NCI-H345 (cell line): ENCODE results near the gene SHB.

Experiments used
- DNase-seq: peaks from one replicate; lab custom pipeline; 2025; lab: John Stamatoyannopoulos, UW

SHB gene

GRCh38 chr9:38008168-38009034 lies 60.6 kb downstream of the SHB start:
- DNase-seq: no peak

GRCh38 chr9:38007016-38007415 lies 62.0 kb downstream of the SHB start:
- DNase-seq: no peak

GRCh38 chr9:38006163-38006562 lies 62.9 kb downstream of the SHB start:
- DNase-seq: no peak

- no peak for DNase-seq
Measured at GRCh38 chr9:38004809-38005560, 64.0 kb downstream of the SHB start.

GRCh38 chr9:38003946-38004808 lies 64.8 kb downstream of the SHB start:
- no peak for DNase-seq

- DNase-seq: no peak
Measured at GRCh38 chr9:38003230-38003629, 65.8 kb downstream of the SHB start.

- no peak for DNase-seq
Measured at GRCh38 chr9:38001430-38001829, 67.6 kb downstream of the SHB start.

- no peak for DNase-seq
Measured at GRCh38 chr9:38000735-38001134, 68.3 kb downstream of the SHB start.

GRCh38 chr9:38000332-38000731 lies 68.7 kb downstream of the SHB start:
- DNase-seq: no peak

- DNase-seq: peak; percentile 31
Measured at GRCh38 chr9:37999588-38000189, 69.3 kb downstream of the SHB start.

GRCh38 chr9:37998881-37999587 lies 70.0 kb downstream of the SHB start:
- no peak for DNase-seq

GRCh38 chr9:37997636-37998374 lies 71.2 kb downstream of the SHB start:
- DNase-seq: no peak

- DNase-seq: no peak
Measured at GRCh38 chr9:37996819-37997217, 72.2 kb downstream of the SHB start.

- no peak for DNase-seq
Measured at GRCh38 chr9:37995961-37996818, 72.8 kb downstream of the SHB start.

GRCh38 chr9:37995348-37995737 lies 73.7 kb downstream of the SHB start:
- no peak for DNase-seq

- peak; percentile 62 for DNase-seq
Measured at GRCh38 chr9:37994639-37995347, 74.2 kb downstream of the SHB start.

- no peak for DNase-seq
Measured at GRCh38 chr9:37992924-37993349, 76.1 kb downstream of the SHB start.

- DNase-seq: no peak
Measured at GRCh38 chr9:37990404-37991015, 78.5 kb downstream of the SHB start.
